ENCODE measurements around the gene SLC35F4.

DNA sequence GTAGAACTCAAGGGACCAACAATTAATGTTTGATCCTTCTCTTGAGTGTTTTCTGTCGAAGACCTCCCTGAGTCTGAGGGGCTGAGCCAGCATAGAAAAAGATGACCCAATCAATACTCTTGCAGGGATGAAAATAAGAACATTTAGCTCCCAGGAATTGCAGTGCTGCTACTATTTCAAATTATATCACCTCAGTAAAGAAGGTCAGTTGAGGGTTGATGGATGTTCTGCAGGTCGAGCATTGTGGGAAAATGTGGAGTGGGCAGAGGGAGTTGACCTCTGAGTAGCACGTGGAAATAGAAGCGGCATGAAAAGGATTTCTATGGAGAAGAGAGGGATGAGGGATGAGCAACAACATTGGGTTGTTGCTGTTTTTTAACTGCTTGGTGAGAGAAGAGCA lies 297.3 kb downstream of the SLC35F4 start:
- no peak for TF ChIP-seq POLR2A (IDR thresholded peaks at IDR 0.05; ENCODE audit: control extremely low read depth in 1 of 2, low read depth in 2 of 2, low read length in 2 of 2)
- TF ChIP-seq EZH2 (IDR thresholded peaks at IDR 0.05; ENCODE audit: low read depth, low read length, severe bottlenecking): no peak
- no peak for TF ChIP-seq EP300 (IDR thresholded peaks at IDR 0.05; ENCODE audit: borderline replicate concordance in 1 of 2, low read depth in 2 of 2, low read length in 2 of 2)
- TF ChIP-seq KDM1A (IDR thresholded peaks at IDR 0.05; ENCODE audit: borderline replicate concordance, low read length): no peak
- no peak for TF ChIP-seq CREB1 (IDR thresholded peaks at IDR 0.05)
- no peak for TF ChIP-seq POLR2AphosphoS5 (IDR thresholded peaks at IDR 0.05; ENCODE audit: low read depth, low read length)
- TF ChIP-seq SAP30 (IDR thresholded peaks at IDR 0.05; ENCODE audit: insufficient read depth, insufficient replicate concordance, low read length): no peak
- no peak for TF ChIP-seq NANOG (IDR thresholded peaks at IDR 0.05; ENCODE audit: insufficient read depth, low read depth, low read length, poor library complexity, severe bottlenecking)
- TF ChIP-seq CHD1 (IDR thresholded peaks at IDR 0.05; ENCODE audit: low read depth, low read length): no peak
- TF ChIP-seq, protein P1, sequence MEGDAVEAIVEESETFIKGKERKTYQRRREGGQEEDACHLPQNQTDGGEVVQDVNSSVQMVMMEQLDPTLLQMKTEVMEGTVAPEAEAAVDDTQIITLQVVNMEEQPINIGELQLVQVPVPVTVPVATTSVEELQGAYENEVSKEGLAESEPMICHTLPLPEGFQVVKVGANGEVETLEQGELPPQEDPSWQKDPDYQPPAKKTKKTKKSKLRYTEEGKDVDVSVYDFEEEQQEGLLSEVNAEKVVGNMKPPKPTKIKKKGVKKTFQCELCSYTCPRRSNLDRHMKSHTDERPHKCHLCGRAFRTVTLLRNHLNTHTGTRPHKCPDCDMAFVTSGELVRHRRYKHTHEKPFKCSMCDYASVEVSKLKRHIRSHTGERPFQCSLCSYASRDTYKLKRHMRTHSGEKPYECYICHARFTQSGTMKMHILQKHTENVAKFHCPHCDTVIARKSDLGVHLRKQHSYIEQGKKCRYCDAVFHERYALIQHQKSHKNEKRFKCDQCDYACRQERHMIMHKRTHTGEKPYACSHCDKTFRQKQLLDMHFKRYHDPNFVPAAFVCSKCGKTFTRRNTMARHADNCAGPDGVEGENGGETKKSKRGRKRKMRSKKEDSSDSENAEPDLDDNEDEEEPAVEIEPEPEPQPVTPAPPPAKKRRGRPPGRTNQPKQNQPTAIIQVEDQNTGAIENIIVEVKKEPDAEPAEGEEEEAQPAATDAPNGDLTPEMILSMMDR (IDR thresholded peaks at IDR 0.05; ENCODE audit: control extremely low read depth in 1 of 3, insufficient read depth in 1 of 3, low read depth in 1 of 3, low read length in 3 of 3): no peak
